NCI-H187 (cell line): ENCODE measurements around the gene BNC2.

Experiments
- DNase-seq, 2 experiments: peaks; one replicate each; lab custom pipeline; 2025; lab: John Stamatoyannopoulos, UW

The BNC2 gene

GRCh38 chr9:16627967-16628366 is 242.5 kb downstream of the BNC2 start:
- DNase-seq = no peak

- no peak for DNase-seq
Observed at GRCh38 chr9:16627521-16627920, 242.9 kb downstream of the BNC2 start.

- no peak for DNase-seq
Observed at GRCh38 chr9:16626577-16627130, 243.8 kb downstream of the BNC2 start.

- DNase-seq = no peak
Observed at GRCh38 chr9:16625811-16626210, 244.7 kb downstream of the BNC2 start.

DNA sequence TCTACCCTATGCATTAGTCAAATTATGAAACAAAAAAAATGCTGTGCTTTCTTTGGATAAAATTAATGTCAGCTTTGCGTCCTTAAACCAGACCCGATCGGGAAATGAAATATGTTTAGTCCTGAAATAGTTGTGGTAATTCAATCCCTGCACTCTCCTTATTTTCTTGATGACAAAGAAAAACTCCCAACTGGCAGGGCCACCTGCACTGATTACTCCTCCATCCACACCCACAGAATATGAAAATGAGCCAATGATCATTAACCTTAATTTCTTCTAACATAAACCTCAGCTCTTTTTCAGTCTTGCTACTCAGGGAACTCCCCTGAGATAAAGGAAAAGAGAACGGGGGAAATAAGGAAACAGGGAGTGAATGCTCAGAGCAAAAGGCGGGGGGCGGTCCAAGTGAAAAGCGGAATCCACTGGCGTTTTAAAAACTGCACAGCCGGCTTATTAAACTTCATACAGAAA is 245.3 kb downstream of the BNC2 start:
- no peak for DNase-seq

GRCh38 chr9:16624744-16625117 is 245.7 kb downstream of the BNC2 start:
- DNase-seq = no peak

- no peak for DNase-seq
Observed at GRCh38 chr9:16623989-16624743, 246.3 kb downstream of the BNC2 start.

DNA sequence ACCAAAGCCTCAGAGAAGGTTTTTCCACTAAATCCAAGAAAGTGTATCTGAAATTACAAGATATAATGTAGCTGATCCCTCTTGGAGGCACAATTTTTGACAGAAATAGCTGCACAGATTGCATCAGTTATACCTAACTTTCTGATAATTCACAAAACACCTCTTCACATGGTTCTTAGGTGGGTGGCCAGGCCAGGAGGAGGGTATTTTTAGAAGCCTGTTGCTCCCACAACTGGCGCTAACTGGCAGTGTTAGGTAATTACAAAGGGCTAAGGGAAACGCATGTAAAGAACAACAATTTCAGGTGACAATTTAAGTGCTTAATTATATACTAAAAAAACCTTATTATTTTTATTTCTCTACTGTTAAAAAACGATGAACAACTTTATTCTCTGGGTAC is 247.9 kb downstream of the BNC2 start:
- no peak for DNase-seq

DNA sequence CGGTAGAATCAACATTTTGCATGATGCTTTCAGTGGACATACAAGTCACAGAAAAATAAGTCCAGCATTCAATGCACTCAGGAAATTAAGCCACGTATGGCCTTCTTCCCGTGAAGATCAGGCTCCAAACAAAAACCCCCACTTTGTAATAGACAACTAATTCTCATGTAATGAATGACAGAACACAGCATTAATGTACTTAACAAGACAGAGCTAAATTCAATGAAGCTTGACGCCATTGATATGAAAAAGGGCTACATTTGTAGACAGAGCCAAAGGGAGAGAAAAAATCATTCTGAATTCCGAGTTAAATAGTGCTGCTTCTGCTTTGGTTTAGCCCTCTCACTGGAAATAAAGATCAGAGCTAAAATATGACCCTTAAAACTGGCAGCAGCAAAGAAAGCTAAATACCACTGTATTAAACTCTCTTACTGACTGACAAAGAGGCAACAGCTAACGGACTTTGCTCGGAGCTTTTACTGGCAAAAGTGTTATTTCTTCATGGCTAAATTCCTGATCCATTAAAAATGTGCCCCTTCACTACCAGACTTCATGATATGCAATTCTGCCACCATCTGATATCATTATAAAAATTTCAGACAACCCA is 250.5 kb downstream of the BNC2 start:
- DNase-seq = no peak

DNA sequence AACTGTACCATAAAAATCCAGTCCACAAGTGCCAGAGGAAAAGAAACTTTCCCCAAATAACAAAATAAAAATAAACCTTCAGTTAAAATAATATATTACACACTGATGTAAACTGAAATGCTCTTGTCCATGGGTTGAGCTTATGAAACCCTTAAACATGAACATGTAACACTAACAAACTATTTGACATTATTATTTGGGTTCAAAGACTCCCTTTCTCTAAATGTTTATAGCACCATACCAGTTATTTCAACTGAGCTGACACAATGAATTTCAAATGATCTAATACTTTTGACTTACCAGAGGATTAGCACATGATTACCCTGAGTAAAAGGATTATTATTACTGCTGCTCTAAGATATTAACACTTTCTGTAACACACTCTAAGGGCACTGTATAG is 251.1 kb downstream of the BNC2 start:
- no peak for DNase-seq

DNA sequence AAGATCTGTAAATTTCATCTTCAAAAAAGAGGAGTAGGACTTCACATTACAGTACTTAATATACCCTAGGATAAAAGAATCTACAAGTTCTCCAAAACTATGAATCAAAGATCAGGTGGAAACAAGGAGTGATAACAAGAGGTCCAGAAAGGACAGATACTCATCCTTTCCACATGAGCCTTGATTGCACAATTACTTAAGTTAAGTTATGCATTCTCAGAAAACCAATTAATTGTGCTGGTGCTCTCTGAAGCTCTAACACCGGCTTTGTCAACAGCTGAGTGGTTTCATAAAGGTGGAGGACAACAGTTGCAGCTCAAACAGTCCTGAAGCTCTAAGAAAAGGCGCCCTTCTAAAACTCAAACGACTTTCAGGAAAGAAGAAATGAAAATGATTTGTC is 251.9 kb downstream of the BNC2 start:
- DNase-seq = no peak

DNA sequence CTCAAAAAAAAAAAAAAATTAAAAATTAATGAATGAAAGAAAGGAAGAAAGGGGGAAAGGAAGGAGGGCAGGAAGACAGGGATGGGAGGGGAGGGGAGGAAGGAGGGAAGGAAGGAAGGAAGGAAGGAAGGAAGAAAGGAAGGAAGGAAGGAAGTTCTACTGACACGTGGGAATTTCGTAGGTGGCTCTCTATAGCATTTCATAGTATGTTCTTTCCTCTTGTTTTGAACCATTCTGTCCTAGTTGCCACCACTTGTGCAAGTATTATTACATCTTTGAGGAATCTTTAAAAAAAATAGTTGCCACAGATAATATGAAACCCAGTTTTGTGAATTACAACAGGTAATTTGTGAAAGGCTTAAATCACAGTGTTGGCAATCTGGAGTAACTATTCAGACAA is 253.8 kb downstream of the BNC2 start:
- no peak for DNase-seq

GRCh38 chr9:16615451-16615850 is 255.0 kb downstream of the BNC2 start:
- DNase-seq = no peak

GRCh38 chr9:16613605-16614004 is 256.9 kb downstream of the BNC2 start:
- no peak for DNase-seq

GRCh38 chr9:16613051-16613450 is 257.4 kb downstream of the BNC2 start:
- DNase-seq = no peak

- DNase-seq = no peak
Observed at GRCh38 chr9:16612627-16613026, 257.8 kb downstream of the BNC2 start.

DNA sequence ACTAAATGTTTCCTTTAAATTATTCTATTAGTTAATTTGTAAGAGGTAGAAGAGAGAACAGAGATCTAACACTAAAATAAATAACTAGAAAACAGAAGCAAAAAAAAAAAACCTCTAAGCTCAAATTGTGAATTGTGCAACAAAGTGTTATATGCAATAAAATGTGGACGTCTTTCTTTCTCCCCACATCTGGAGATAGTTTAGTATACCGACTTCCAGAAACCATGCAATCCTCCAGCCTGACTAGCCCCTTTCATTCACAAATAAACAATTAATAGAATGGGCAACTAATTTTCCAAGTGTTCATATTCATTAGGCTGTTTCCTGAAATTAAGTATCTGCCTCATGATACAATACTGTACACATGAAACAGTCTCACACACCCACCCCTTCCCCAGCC is 258.5 kb downstream of the BNC2 start:
- DNase-seq = no peak

DNA sequence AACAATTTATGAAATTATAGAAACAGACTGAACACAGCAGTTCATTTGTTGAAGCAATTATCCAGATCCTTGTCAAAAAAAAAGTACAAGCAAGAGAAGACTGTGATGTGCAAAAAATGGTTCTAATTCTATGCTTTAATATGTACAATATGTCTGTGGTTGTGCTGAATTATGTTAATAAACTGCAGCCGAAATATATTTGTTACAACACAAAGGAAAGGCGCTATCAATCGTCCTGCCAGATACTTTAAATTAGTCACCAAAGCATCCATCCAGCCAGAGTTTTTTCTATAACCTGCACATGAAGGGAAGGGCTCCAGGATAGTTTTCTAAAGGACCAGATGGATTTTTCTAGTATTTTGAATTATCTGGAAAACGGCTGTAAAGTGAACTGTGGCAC is 259.5 kb downstream of the BNC2 start:
- DNase-seq = no peak

GRCh38 chr9:16610538-16610937 is 259.9 kb downstream of the BNC2 start:
- DNase-seq = no peak

DNA sequence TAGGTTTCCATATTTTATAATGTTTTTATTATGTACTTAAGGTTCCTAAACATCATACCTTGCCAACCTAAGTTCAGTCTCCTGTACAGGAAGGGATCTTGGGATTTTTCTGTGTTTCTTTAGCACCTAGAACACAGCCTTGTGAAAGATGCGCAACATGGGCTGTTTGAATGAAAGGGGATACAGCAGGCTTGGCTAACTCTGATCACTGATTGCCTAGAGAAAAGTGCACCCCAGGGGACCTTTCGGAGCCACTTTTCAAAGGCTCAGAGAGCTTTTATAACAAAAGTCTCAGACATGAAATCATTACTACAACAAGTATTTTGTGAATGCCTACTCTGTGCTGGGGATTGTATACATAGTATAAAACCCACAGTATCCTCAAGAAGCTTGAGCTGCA is 261.6 kb downstream of the BNC2 start:
- no peak for DNase-seq

GRCh38 chr9:16602494-16602893 is 268.0 kb downstream of the BNC2 start:
- no peak for DNase-seq

- no peak for DNase-seq
Observed at GRCh38 chr9:16601991-16602390, 268.5 kb downstream of the BNC2 start.

GRCh38 chr9:16598316-16598715 is 272.2 kb downstream of the BNC2 start:
- DNase-seq = no peak

- DNase-seq = no peak
Observed at GRCh38 chr9:16597136-16597535, 273.3 kb downstream of the BNC2 start.
